GM18508 (cell line): ENCODE results near the gene FCRL1.
A peak's percentile ranks its signal among the peaks of the same experiment; 100 is the strongest.

Experiments used
- ATAC-seq: cut with Tn5 transposase; IDR thresholded peaks from one replicate; pipeline ENCODE4 v1.9.1; 2021; ENCODE audit warnings: moderate number of reproducible peaks; ENCODE audit not compliant: insufficient read depth, unreplicated experiment

The FCRL1 gene

GRCh38 chr1:157819896-157820295 lies at the start of gene FCRL1:
TSS of gene FCRL1 (minus strand) at chr1:157820120. CDS start at chr1:157820037, 83 bp downstream.
- ATAC-seq, result no peak

GRCh38 chr1:157868654-157869053 lies 48.7 kb upstream of the FCRL1 start:
- ATAC-seq, result no peak

- ATAC-seq, result no peak
Observed at GRCh38 chr1:157862114-157863070, 42.5 kb upstream of the FCRL1 start.

- ATAC-seq, result no peak
Observed at GRCh38 chr1:157856538-157856937, 36.6 kb upstream of the FCRL1 start.

GRCh38 chr1:157852476-157852875 lies 32.6 kb upstream of the FCRL1 start:
- no peak for ATAC-seq

- no peak for ATAC-seq
Observed at GRCh38 chr1:157849229-157849875, 29.4 kb upstream of the FCRL1 start.

- no peak for ATAC-seq
Observed at GRCh38 chr1:157844089-157844830, 24.3 kb upstream of the FCRL1 start.

- ATAC-seq, result peak; percentile 46
Observed at GRCh38 chr1:157842939-157843338, 23.0 kb upstream of the FCRL1 start.

GRCh38 chr1:157841708-157842107 lies 21.8 kb upstream of the FCRL1 start, which contains the start of gene CD5L:
TSS of gene CD5L (minus strand) at chr1:157841808. CDS start at chr1:157841701, 107 bp downstream.
- no peak for ATAC-seq

- no peak for ATAC-seq
Observed at GRCh38 chr1:157838966-157839365, 19.0 kb upstream of the FCRL1 start.

GRCh38 chr1:157834430-157834829 lies 14.5 kb upstream of the FCRL1 start:
- ATAC-seq, result no peak

GRCh38 chr1:157833145-157833544 lies 13.2 kb upstream of the FCRL1 start:
- ATAC-seq, result no peak

- no peak for ATAC-seq
Observed at GRCh38 chr1:157831968-157832626, 12.2 kb upstream of the FCRL1 start.

- no peak for ATAC-seq
Observed at GRCh38 chr1:157830887-157831286, 11.0 kb upstream of the FCRL1 start.

- ATAC-seq, result peak; percentile 58
Observed at GRCh38 chr1:157829711-157830110, 9.8 kb upstream of the FCRL1 start.

- no peak for ATAC-seq
Observed at GRCh38 chr1:157829210-157829609, 9.3 kb upstream of the FCRL1 start.

GRCh38 chr1:157820299-157820698 lies 379 bp upstream of the FCRL1 start:
- ATAC-seq, result no peak

GRCh38 chr1:157819215-157819614 lies 705 bp downstream of the FCRL1 start:
- no peak for ATAC-seq

- ATAC-seq, result no peak
Observed at GRCh38 chr1:157813269-157813668, 6.7 kb downstream of the FCRL1 start.
